GM13977 (cell line): Measurements from ENCODE around the gene OR6C4.
"Not testable (repeated sequence)": the region's sequence is repeated elsewhere in the genome, so short reads cannot be mapped to it uniquely, and the experiment has no call there.

ENCODE experiments used
- DNase-seq: peaks from one replicate; pipeline ENCODE4 v3.0.0; 2012; ENCODE audit warnings: low spot score
- in situ Hi-C: fragments of 300-500 bp; cut with MboI; formaldehyde crosslinking; loops from one replicate; pipeline ENCODE4 v1.12.0; 2022; ENCODE audit warnings: low sequenced_read_pairs, low pct_unique_long_range_greater_than_20kb, mixed read lengths, inconsistent platforms; ENCODE audit not compliant: unreplicated experiment
- TF ChIP-seq, protein P1 (sequence below): IDR thresholded peaks from 2 replicates; pipeline ENCODE4 v1.5.1; 2012; ENCODE audit warnings: mild to moderate bottlenecking, control low read depth; ENCODE audit not compliant: insufficient read depth; ENCODE audit errors: extremely low read depth, missing control alignments

The OR6C4 gene

DNA sequence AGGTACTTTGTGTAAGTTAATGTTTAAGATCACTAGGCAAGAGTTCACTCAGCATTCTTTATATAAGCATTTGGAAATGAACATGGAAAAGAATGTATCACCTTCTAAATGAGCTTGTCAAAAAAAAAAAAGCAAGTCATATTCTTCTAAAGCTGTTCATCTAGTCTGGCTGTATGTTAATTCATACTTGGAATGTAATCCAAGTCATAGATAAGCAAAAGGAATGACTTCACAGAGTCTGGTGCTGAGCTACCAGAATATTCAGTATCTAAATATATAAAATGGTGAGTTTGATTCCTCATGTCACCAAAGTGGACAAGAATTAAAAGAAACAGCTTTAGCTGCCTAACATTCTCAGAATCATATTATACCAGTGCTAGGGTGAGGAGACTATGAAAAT, 4.9 kb downstream of the OR6C4 start:
- TF ChIP-seq, protein P1, sequence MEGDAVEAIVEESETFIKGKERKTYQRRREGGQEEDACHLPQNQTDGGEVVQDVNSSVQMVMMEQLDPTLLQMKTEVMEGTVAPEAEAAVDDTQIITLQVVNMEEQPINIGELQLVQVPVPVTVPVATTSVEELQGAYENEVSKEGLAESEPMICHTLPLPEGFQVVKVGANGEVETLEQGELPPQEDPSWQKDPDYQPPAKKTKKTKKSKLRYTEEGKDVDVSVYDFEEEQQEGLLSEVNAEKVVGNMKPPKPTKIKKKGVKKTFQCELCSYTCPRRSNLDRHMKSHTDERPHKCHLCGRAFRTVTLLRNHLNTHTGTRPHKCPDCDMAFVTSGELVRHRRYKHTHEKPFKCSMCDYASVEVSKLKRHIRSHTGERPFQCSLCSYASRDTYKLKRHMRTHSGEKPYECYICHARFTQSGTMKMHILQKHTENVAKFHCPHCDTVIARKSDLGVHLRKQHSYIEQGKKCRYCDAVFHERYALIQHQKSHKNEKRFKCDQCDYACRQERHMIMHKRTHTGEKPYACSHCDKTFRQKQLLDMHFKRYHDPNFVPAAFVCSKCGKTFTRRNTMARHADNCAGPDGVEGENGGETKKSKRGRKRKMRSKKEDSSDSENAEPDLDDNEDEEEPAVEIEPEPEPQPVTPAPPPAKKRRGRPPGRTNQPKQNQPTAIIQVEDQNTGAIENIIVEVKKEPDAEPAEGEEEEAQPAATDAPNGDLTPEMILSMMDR = no peak
- no peak for DNase-seq
- in situ Hi-C loops = no loop called here

DNA sequence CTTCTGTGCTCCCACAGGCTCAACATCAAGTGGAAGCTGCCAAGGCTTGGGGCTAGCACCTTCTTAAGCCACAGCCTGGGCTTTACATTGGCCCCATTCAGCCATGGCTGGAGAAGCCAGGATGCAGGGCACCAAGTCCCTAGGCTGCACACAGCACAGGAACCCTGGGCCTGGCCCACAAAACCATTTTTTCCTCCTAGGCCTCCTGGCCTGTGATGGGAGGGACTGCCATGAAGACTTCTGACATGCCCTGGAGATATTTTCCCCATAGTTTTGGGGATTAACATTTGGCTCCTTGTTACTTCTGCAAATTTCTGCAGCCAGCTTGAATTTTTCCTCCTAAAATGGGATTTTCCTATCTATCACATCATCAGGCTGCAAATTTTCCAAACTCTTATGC, 20.7 kb downstream of the OR6C4 start:
- in situ Hi-C loops, DNase-seq: not testable (repeated sequence)

DNA sequence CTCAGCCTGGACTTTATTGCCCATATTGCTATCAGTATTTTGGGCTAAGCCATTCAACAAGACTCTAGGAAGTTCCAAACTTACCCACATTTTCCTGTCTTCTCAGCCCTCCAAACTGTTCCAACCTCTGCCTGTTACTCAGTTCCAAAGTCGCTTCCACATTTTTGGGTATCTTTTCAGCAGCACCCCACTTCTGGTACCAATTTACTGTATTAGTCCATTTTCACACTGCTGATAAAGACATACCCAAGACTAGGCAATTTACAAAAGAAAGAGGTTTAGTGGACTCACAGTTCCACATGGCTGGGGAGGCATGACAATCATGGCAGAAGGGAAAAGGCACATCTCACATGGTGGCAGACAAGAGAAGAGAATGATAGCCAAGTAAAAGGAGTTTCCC, 21.3 kb downstream of the OR6C4 start:
- in situ Hi-C loops = not testable (repeated sequence)

DNA sequence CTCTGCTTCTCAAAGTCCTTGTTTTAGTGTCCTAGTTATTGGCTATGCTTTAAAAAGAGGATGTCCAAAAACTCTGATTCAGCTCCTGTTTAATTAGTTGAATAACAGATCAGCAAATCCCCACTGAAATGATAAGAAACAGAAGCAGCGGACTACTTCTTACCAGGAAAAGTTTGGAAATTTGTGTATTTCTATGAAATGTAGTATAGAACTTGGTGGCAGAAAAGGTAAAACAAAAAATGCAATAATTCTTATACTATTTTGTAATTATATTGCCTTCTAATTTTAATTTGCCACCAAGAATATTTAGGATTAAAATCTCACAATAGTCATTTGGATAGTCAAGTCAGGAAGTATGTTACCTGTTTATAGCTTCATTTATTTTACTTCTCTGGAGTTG, 22.8 kb downstream of the OR6C4 start, which contains the start of gene OR2AP1:
Gene OR2AP1, plus strand, starts transcription at position 301 of the 400 bp plus-strand sequence. CDS start 1,947 bp downstream, outside the sequence.
- no peak for DNase-seq
- in situ Hi-C loops = no loop called here

More for the DNA sequence above, 21.3 kb downstream of the OR6C4 start:
- DNase-seq = not testable (repeated sequence)

DNA sequence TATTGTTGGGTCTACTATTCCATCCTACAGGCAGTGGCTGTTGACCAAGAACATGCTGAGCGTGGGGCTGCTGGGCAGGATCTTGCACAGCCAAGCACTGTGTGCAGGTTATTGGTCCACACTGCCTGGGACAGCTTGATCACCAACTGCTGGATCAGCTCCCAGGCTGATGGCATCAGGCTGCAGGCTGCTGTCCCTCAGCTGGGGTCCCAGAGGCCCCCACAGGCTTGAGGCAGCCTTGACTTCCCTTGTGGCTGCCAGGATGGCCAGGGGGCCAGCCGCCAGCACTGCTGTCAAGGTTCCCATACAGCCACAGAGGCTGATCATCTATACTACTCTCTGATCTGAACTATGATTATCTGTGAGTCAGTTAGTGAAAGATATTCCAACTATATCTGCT, 32.7 kb downstream of the OR6C4 start:
- TF ChIP-seq, protein P1 = no peak
- DNase-seq = no peak
- in situ Hi-C loops = no loop called here

More for the DNA sequence above, 22.8 kb downstream of the OR6C4 start, which contains the start of gene OR2AP1:
- TF ChIP-seq, protein P1 = no peak

DNA sequence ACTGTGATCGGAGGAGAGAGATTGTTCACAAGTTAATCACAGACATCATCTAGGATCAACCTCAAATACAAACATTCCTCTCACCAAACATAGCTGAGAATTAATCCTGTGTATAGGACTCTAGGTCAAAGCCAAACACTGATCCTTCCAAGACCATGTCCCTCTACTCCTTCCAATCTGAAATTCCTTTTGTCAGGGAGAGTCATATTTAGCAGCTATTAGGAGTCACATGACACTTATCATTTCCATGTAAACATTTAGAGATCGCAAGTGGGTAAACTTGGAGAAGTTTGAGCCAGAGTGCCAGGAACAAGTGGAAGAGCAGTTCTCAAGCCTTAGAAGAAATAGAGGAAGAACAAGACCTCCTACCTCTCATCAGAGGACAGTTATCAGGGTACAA, 36.4 kb downstream of the OR6C4 start:
- TF ChIP-seq, protein P1 = no peak
- in situ Hi-C loops = no loop called here
- no peak for DNase-seq

DNA sequence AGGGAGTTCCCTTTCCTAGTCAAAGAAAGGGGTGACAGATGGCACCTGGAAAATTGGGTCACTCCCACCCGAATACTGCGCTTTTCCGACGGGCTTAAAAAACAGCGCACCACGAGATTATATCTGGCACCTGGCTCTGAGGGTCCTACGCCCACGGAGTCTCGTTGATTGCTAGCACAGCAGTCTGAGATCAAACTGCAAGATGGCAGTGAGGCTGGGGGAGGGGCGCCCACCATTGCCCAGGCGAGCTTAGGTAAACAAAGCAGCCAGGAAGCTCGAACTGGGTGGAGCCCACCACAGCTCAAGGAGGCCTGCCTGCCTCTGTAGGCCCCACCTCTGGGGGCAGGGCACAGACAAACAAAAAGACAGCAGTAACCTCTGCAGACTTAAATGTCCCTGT, 40.8 kb downstream of the OR6C4 start:
- DNase-seq, in situ Hi-C loops: not testable (repeated sequence)
